Left ventricle myocardium inferior (tissue), 1 donor: ENCODE data around the gene TRAT1. TPM values are rescaled to one million over a fixed set of nuclear protein-coding genes. Genes with fewer than 3 reads are reported as not detected.

Source experiments
- DNase-seq: peaks from one replicate; pipeline ENCODE4 v3.0.0-alpha.2; 2020
- H3K27ac ChIP-seq: fragments of 200-600 bp; replicated peaks from 2 replicates; pipeline ENCODE4 v1.8.0; 2021
- H3K27me3 ChIP-seq: fragments of 200-600 bp; 2 replicates; pipeline ENCODE4 v1.8.0; 2021; ENCODE audit warnings: low read depth
- H3K36me3 ChIP-seq: fragments of 200-600 bp; 2 replicates; pipeline ENCODE4 v1.8.0; 2021
- H3K4me1 ChIP-seq: fragments of 200-600 bp; 2 replicates; pipeline ENCODE4 v1.8.0; 2021
- H3K4me3 ChIP-seq: fragments of 200-600 bp; 2 replicates; pipeline ENCODE4 v1.8.0; 2021; ENCODE audit warnings: mild to moderate bottlenecking, moderate library complexity
- H3K9me3 ChIP-seq: fragments of 200-600 bp; replicated peaks from 2 replicates; pipeline ENCODE4 v1.8.0; 2021
- CTCF ChIP-seq: fragments of 200-600 bp; IDR thresholded peaks from 2 replicates; pipeline ENCODE4 v1.8.0; 2021; ENCODE audit warnings: antibody characterized with exemption, mild to moderate bottlenecking, borderline replicate concordance
- intact Hi-C: fragments of 100-400 bp; cut with micrococcal nuclease; formaldehyde crosslinking; loops from one replicate; pipeline ENCODE4 v1.11.0; 2022
- total RNA-seq: library from RNA; stranded (reverse); fragmentation: NEBNext Ultra II Directional; extraction: Animal tissue kit (Norgen Biotek cat#: 25700); gene quantifications from one replicate; pipeline ENCODE4 v1.2.1, GENCODE V29; 2021
- donor health status: DM: no; HTN: yes; CAD: no; lungs with severe emphysema.

TRAT1 gene
- total RNA-seq, 1 donor from 2014 or later: not detected

GRCh38 chr3:108835101-108835500 lies 12.5 kb downstream of the TRAT1 start:
- H3K36me3 ChIP-seq: no peaks in the 10 kb centered on the region
- no peak for TF ChIP-seq CTCF
- H3K27me3 ChIP-seq: peaks cover 5% of the 10 kb centered on the region
- DNase-seq: no peak
- no peaks in the 10 kb centered on the region for H3K9me3 ChIP-seq
- H3K27ac ChIP-seq: no peak overlapping the region
- intact Hi-C loops: no loop called here
- H3K4me3 ChIP-seq: no peak overlapping the region
- no peaks in the 10 kb centered on the region for H3K4me1 ChIP-seq

- no peak overlapping the region for H3K4me3 ChIP-seq
- intact Hi-C loops: no loop called here
- no peak overlapping the region for H3K27ac ChIP-seq
- H3K27me3 ChIP-seq: peaks cover 5% of the 10 kb centered on the region
- no peak for TF ChIP-seq CTCF
- H3K36me3 ChIP-seq: no peaks in the 10 kb centered on the region
- DNase-seq: no peak
- no peaks in the 10 kb centered on the region for H3K4me1 ChIP-seq
- no peaks in the 10 kb centered on the region for H3K9me3 ChIP-seq
Measured at GRCh38 chr3:108838436-108838835, 15.8 kb downstream of the TRAT1 start.

- Histone ChIP-seq H3K9me3 (peaks cover 5% of the 10 kb centered on the region), H3K4me3 (no peak overlapping the region), H3K36me3 (no peaks in the 10 kb centered on the region), H3K4me1 (no peaks in the 10 kb centered on the region), H3K27ac (no peak overlapping the region), H3K27me3 (no peaks in the 10 kb centered on the region)
- no peak for TF ChIP-seq CTCF
- no peak for DNase-seq
- intact Hi-C loops: no loop called here
Measured at GRCh38 chr3:108845709-108846293, 23.2 kb downstream of the TRAT1 start.

GRCh38 chr3:108847187-108847586 lies 24.6 kb downstream of the TRAT1 start:
- no peak for DNase-seq
- intact Hi-C loops: no loop called here
- no peaks in the 10 kb centered on the region for H3K36me3 ChIP-seq
- TF ChIP-seq CTCF: no peak
- no peak overlapping the region for H3K4me3 ChIP-seq
- H3K9me3 ChIP-seq: peaks cover 5% of the 10 kb centered on the region
- no peaks in the 10 kb centered on the region for H3K27me3 ChIP-seq
- H3K4me1 ChIP-seq: no peaks in the 10 kb centered on the region
- no peak overlapping the region for H3K27ac ChIP-seq

- no peaks in the 10 kb centered on the region for H3K4me1 ChIP-seq
- no peaks in the 10 kb centered on the region for H3K27me3 ChIP-seq
- DNase-seq: no peak
- peaks cover 5% of the 10 kb centered on the region for H3K9me3 ChIP-seq
- no peak overlapping the region for H3K27ac ChIP-seq
- TF ChIP-seq CTCF: no peak
- H3K4me3 ChIP-seq: no peak overlapping the region
- intact Hi-C loops: no loop called here
- H3K36me3 ChIP-seq: no peaks in the 10 kb centered on the region
Measured at GRCh38 chr3:108849075-108849474, 26.5 kb downstream of the TRAT1 start.
